ENCODE results near the gene ASRGL1.

- no peak for TF ChIP-seq CTCF (IDR thresholded peaks at IDR 0.05)
- no peak for TF ChIP-seq POLR2A (IDR thresholded peaks at IDR 0.05)
Observed at GRCh38 chr11:62392506-62392905, 55.3 kb downstream of the ASRGL1 start.
